GM21619 (cell line): ENCODE data around the gene EP400.
"Not testable (repeated sequence)": the region's sequence is repeated elsewhere in the genome, so short reads cannot be mapped to it uniquely, and the experiment has no call there.

Source experiments
- ATAC-seq: cut with Tn5 transposase; IDR thresholded peaks from one replicate; pipeline ENCODE4 v1.9.1; 2021; ENCODE audit not compliant: unreplicated experiment

The EP400 gene

GRCh38 chr12:131948166-131948712, 1.5 kb upstream of the EP400 start:
- no peak for ATAC-seq

- ATAC-seq, result not testable (repeated sequence)
These were observed 870 bp upstream of the EP400 start for GRCh38 chr12:131948713-131949430.

DNA sequence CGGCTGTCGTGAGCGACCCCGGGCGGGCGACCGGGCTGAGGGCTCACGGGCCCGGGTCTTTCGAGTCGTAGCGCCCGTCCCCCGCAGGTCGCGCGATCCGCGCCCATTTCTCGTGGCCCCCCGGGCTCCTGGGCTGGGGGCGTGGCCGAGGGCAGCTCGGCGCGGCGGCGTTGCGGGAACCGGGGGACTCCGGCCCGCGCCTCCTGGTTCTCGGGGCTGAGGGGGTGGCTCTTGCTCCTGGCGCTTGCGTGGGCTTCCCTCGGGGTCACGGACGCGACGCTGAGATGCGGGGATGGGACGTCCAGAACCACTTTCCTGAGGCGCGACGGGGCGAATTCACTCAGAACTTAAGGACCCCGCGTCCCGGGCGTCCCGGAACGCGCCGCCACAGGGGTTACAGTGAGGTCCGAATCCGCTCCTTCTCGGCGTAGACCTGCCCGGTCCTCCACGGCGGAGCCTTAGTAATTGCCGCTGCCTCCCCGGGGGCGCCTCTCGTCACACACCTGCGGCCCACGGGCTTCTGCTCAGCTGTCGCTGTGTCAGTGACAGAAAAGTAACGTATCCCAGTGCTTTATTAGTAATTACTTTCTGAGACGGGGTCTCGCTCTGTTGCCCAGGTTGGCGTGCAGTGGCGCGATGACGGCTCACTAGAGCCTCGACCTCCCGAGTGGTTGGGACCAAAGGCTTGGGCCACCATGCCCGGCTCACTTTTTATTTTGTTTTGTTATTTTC, 606 bp downstream of the EP400 start:
- ATAC-seq, result peak; percentile 33

DNA sequence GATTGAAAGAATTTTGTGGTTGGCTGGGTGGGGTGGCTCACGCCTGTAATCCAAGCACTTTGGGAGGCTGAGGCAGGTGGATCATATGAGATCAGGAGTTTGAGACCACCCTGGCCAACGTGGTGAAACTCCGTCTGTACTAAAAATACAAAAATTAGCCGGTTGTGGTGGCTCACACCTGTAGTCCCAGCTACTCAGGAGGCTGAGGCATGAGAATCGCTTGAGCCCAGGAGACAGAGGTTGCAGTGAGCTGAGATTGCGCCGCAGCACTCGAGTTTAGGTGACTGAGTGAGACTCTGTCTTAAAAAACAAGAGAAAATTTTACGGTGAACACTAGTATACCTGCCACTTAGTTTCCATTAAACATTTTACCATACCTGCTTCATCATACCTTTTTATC, 4.1 kb downstream of the EP400 start:
- not testable (repeated sequence) for ATAC-seq

DNA sequence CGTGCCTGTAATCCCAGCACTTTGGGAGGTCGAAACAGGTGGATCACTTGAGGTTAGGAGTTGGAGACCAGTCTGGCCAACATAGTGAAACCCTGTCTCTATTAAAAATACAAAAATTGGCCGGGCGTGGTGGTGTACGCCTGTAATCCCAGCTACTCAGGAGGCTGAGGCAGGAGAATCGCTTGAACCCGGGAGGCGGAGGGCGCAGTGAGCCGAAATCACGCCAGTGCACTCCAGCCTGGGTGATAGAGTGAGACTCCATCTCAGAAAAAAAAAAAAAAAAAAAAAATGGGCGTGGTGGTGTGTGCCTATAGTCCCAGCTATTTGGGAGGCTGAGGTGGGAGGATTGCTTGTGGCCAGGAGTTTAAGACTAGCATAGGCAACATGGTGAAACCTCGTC, 4.7 kb downstream of the EP400 start:
- not testable (repeated sequence) for ATAC-seq

DNA sequence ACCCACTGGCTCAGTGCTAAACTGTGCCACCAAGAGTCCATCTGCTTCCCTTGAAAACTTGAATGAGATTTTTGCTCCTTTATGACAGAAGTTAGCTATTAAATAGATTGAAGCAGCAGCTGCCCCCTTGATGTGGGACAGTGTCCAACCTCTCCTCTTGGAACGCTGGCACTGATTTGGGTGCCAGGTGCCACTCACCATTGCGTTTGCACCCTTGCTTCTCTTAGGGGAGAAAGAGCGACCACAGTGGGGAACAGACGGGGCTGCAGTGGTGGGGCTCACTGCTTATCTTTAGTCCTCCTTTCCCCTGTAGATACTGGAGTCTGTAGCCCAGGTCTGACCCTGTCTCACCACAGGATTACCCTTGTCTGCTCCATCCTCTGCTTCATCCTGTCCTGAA, 9.4 kb downstream of the EP400 start:
- no peak for ATAC-seq

DNA sequence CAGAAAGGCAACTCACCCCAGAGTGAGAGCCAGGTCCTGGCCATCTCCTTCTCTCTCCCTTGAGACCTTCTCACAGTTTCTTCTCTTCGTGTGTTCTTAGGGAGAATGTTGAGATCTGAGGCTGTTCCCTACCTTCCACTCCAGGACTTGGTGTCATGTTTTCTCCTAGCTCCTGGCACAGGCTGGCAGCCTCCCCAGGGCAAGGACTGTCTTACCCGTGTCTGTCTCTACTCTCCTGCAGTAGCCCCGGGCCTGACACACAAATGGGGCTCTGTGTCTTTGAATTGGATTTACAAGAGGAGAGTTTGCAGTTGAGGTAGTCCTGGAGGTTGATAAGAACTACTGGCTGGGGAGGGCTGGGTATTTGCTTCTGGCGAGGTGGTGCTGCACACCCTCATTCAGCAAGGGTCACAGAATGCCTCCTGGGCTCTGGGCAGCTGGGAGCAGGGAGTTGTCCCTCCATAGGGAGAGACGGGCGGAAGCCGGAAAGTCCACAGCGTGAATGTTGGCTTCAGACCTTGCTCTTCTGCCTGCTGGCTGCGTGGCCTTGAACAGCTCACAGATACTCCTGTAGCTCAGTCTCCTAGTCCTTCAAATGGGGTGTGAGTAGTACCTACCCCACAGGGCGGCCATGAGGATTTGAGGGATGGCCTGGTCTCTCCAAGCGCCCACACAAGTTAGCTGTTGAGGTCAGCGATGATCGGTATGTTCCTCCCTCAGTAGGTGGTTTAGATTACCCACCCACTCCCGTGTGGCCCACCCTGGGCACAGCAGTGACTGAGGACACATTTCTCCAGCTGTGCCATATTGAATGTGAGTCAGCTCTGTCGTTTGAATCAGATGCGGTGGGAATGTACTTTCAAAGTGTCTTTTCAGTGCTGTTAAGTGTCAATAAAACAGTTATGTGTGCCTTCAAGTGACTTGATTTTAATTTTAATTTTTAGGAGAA, 10.2 kb downstream of the EP400 start:
- ATAC-seq, result no peak

- not testable (repeated sequence) for ATAC-seq
These were observed 11.0 kb downstream of the EP400 start for GRCh38 chr12:131960590-131961325.

GRCh38 chr12:131961328-131961727, 11.6 kb downstream of the EP400 start:
- ATAC-seq, result not testable (repeated sequence)

DNA sequence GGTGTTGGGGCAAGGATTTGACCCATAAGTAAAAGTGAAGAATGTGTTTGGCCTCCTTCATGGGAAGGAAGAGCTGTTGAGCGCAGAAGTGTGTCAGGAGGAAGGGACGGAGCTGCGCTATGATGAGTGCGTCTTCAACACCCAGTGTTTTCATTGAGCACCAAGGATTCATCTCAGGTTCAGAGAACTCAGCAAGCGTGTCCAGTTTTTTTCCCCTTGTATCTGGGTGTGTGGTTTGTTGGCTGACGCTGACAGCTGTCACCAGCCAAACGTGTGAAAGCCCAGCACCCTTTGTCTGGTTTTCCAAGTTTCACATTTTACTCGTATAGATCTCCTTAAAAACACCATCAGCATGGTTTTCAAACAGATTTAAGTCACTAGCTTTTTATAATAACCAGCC, 12.3 kb downstream of the EP400 start:
- no peak for ATAC-seq

GRCh38 chr12:131963381-131963780, 13.6 kb downstream of the EP400 start:
- no peak for ATAC-seq

DNA sequence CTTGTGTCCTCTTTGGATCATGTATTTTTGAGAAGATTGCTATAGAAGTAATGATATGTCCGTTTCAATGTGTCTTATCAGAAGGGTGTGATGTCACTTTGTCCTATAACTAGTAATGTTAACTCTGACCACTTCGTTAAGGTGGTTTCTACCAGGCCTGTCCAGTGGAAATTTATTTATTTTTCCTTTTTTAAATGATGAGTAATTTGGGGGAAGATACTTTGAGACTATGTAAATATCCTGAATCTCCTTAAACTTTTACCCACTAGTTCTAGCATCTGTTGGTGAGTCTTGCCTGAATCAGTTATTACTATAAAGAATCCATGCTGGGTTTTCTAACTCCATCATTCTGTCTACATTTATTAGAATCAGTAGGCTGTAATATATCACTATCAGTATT, 15.3 kb downstream of the EP400 start:
- ATAC-seq, result no peak

DNA sequence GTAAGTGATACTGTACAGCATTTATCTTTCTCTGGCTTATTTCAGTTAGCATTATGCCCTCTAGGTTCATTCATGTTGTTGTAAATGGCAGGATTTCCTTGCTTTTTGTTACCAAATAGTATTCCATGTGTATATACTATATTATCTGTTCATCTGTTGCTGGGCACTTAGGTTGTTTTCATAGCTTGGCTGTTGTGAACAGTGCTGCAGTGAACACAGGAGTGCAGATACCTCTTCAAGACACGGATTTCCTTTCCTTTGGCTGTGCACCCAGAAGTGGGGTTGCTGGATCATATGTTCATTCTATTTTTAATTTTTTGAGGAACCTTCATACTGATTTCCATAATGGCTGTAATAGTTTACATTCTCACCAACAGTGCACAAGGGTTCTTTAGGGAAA, 21.5 kb downstream of the EP400 start:
- ATAC-seq, result no peak

- no peak for ATAC-seq
These were observed 25.5 kb downstream of the EP400 start for GRCh38 chr12:131975228-131975627.

DNA sequence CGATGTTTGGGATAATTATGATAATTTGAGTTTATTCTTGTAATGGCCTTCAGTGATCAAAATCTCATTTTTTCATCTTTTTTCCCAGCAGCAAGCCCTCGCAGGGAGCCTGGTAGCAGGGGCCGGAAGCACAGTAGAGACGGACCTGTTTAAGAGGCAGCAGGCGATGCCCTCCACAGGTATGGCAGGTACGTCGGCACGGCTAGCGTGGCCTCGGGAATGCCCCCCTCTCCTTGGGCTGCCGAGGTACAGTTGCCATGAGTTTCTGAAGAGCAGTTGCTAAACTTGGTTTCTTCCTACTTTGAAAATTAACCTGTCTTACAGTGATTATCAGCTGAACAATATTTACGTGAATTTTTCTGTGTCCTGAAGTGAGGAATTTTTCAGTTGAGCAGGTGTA, 29.9 kb downstream of the EP400 start:
- ATAC-seq, result no peak

DNA sequence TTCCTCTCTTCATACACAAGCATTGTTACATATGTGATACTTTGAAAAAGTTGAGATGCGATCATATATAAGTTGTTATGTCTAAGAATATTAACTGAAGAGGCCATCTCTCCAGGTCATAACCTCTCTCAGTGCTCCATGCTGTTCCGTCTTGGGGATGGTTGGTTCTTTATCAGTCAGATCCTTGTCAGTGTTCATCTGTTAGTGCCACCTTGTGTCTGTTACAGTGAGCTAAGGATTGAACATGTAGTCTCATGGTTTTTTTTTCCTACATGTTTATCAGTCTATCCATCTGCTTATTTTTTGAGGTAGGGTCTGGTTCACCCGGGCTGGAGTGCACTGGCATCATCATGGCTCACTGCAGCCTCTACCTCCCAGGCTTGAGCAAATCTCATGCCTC, 30.5 kb downstream of the EP400 start:
- ATAC-seq, result no peak

DNA sequence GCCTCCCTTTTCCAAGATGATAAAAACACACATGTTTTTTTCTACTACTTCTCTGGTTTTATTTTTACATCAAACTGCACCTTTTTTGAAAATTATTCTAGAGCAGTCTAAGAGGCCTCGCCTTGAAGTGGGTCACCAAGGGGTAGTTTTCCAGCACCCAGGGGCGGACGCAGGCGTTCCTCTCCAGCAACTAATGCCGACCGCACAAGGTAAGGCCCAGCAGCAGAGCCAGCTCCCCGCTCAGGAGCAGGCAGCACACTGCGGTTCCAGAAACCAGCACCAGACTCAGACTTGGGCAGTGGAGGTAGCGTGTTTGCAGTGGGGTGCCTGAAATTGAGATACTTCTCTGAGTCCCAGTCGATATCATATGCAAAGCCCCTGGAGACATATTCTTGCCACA, 31.6 kb downstream of the EP400 start:
- no peak for ATAC-seq

- no peak for ATAC-seq
These were observed 32.3 kb downstream of the EP400 start for GRCh38 chr12:131982041-131982440.

GRCh38 chr12:131983026-131983425, 33.3 kb downstream of the EP400 start:
- no peak for ATAC-seq

GRCh38 chr12:131983554-131983953, 33.8 kb downstream of the EP400 start:
- ATAC-seq, result no peak
